Heart right ventricle (tissue), 16 donors: Measurements from ENCODE around the gene SETD3. TPM values are rescaled to one million over a fixed set of nuclear protein-coding genes. Genes with fewer than 3 reads are reported as not detected.
A peak's percentile ranks its signal among the peaks of the same experiment; 100 is the strongest.

Experiments
- ATAC-seq, 8 donors: fragments of 200-7000 bp; cut with Tn5 transposase; one replicate each; pipeline ENCODE4 v1.9.1; 2020; ENCODE audit warnings: mild to moderate bottlenecking in 8 of 8, moderate library complexity in 8 of 8, moderate number of reproducible peaks in 1 of 8
- DNase-seq, 2 donors: peaks; one replicate each; pipeline ENCODE4 v3.0.0-alpha.2; 2020
- H3K27ac ChIP-seq, 10 donors: fragments of 200-600 bp; sonication (generic) in 2 of 10; one replicate each; pipeline versions ENCODE4 v1.5.0 to v1.8.0; 2020 to 2022; ENCODE audit warnings: mild to moderate bottlenecking in 3 of 10
- H3K27me3 ChIP-seq, 7 donors: fragments of 200-600 bp; one replicate each; pipeline ENCODE4 v1.8.0; 2021 to 2022; ENCODE audit warnings: mild to moderate bottlenecking in 2 of 7
- H3K36me3 ChIP-seq, 9 donors: fragments of 200-600 bp; sonication (generic) in 1 of 9; one replicate each; pipeline versions ENCODE4 v1.5.0 to v1.8.0; 2020 to 2022; ENCODE audit warnings: mild to moderate bottlenecking in 2 of 9
- H3K4me1 ChIP-seq, 9 donors: fragments of 200-600 bp; sonication (generic) in 1 of 9; one replicate each; pipeline versions ENCODE4 v1.5.0 to v1.8.0; 2020 to 2022; ENCODE audit warnings: mild to moderate bottlenecking in 4 of 9
- H3K4me3 ChIP-seq, 10 donors: fragments of 200-600 bp; sonication (generic) in 2 of 10; one replicate each; pipeline versions ENCODE4 v1.5.0 to v1.8.0; 2020 to 2022; ENCODE audit warnings: mild to moderate bottlenecking in 7 of 10, moderate library complexity in 2 of 10
- H3K9me3 ChIP-seq, 11 donors: fragments of 200-600 bp in 10 of 11; sonication (generic) in 2 of 11; one replicate each; pipeline versions ENCODE4 v1.5.0 to v1.8.0; 2013 to 2022; ENCODE audit warnings: mild to moderate bottlenecking in 2 of 11, control low read depth in 1 of 11, moderate library complexity in 1 of 11
- WGBS, 2 donors: extraction: QIAGEN DNeasy Blood & Tissue Kit; methylation state at CpG; one replicate each; pipeline ENCODE4 v1.1.7; 2013; ENCODE audit warnings: inconsistent platforms in 1 of 2; 5-methylcytosine and 5-hydroxymethylcytosine counted together
- intact Hi-C, 10 donors: fragments of 100-400 bp; cut with DNase I; formaldehyde crosslinking; loops; one replicate each; pipeline versions ENCODE4 v1.11.1 to v1.14.2; 2022
- polyA plus RNA-seq, 2 donors: library from polyadenylated mRNA; stranded (reverse); fragments of 200-250 nt; gene quantifications; one replicate each; pipeline ENCODE4 v1.2.3, GENCODE V29; 2013
- total RNA-seq, 10 donors: library from RNA; stranded (reverse); fragmentation: NEBNext Ultra II Directional in 3 of 10; extraction: Animal tissue kit (Norgen Biotek cat#: 25700) in 3 of 10; gene quantifications; one replicate each; pipeline versions ENCODE4 v1.2.1 to v1.2.4, GENCODE V29; 2021 to 2023
- TF ChIP-seq, protein P1 (sequence below), 9 donors: fragments of 200-600 bp; sonication (generic) in 2 of 9; IDR thresholded peaks; one replicate each; pipeline versions ENCODE4 v1.5.0 to v1.8.0; 2021 to 2022; ENCODE audit warnings: antibody characterized with exemption in 9 of 9, mild to moderate bottlenecking in 5 of 9, moderate library complexity in 1 of 9
- donor health status: Arrhythmogenic right ventricular cardiomyopathy.
- donor health status: ischemic (EF 13 %, LVEDD 7.1; RV severe dilation, severe dysfunction).
- donor health status: healthy with polysubstance abuse.
- donor health status: DM: no; HTN: yes; CAD: no.
- donor health status: DM: no; HTN: no; CAD: no.
- donor health status: ischemic (EF 25% LVEDD 6.9; RV normal size, moderate dysfunction).
- donor health status: ischemic (EF 25% LVEDD 5.7; RV mildly dilated, moderate dysfunction).
- donor health status: healthy.
- donor health status: DM: yes; HTN: yes; CAD: no.
- donor health status: Ischemic cardiomyopathy.
- donor health status: ischemic (EF 35%, LVEDD 5.7; RV mildly dilated, moderate dysfunction).
- donor health status: nonischemic (EF 11% LVEDD 7.7; RV severe dilation, severe dysfunction).
- donor health status: DM: yes; HTN: yes; CAD: no.
- donor health status: PGD.
- donor health status: ischemic (EF 29% LVEDD 5.4; RV normal size, mild dysfunction).
- donor health status: nonischemic (EF 23%, LVEDD 6.1; RV moderate dilation, normal function).

The SETD3 gene
- total and polyA plus RNA-seq, 12 donors = 35.0 to 129 (median 106) TPM

DNA sequence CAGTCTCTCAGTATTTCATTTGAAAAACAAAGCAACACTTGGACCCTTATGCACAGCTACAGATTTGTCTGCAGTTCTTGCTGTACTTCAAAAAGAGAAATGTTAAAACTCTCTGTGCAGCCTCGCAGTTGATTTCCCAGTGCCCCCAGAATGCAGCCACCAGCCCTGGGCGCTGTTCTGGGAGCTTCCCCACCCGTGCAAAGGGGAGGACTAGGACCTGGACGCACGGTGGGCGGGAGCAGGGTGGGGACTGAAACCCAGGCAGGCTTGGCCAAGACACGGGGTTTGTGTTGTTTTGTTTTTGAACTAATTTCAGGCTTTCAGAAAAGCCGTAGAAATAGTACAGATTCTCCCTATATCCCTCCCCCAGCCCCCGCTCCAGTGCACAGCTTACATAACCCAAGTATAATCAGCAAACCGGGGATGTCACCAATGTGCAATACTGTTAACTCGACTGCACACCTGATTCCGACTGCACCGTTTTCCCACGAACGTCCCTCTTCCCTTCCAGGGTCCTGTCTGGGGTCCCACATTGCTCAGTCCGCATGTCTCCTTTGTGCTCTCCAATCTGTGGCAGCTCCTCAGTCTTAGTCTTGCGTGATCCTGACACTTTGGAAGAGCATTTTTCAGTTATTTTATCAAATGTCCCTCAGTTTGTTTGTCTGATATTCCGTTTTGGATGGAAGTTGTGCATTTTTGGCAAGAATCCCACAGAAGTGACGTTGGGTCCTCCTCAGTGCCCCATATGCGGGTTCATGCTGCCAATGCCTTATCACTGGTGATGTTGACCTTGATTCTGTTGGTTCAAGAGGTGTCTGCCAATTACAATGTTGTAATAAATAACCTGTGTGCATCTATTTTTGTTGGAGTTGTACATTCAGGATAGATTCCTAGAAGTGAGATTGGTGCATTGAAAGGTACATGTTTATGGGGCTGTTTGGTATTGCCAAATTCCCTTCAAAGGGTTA lies 95.9 kb downstream of the SETD3 start:
- DNase-seq (no peak), ATAC-seq (no peak)
- Histone ChIP-seq H3K27me3 (peaks cover 7 to 56% (median 45%) of the 10 kb centered on the region in 7 donors), H3K4me1 (peaks cover 0 to 8% (median 0%) of the 10 kb centered on the region in 9 donors), H3K9me3 (peaks cover 0 to 4% (median 0%) of the 10 kb centered on the region in 11 donors), H3K4me3 (no peak overlapping the region), H3K36me3 (no peaks in the 10 kb centered on the region), H3K27ac (no peak overlapping the region)
- TF ChIP-seq, protein P1, sequence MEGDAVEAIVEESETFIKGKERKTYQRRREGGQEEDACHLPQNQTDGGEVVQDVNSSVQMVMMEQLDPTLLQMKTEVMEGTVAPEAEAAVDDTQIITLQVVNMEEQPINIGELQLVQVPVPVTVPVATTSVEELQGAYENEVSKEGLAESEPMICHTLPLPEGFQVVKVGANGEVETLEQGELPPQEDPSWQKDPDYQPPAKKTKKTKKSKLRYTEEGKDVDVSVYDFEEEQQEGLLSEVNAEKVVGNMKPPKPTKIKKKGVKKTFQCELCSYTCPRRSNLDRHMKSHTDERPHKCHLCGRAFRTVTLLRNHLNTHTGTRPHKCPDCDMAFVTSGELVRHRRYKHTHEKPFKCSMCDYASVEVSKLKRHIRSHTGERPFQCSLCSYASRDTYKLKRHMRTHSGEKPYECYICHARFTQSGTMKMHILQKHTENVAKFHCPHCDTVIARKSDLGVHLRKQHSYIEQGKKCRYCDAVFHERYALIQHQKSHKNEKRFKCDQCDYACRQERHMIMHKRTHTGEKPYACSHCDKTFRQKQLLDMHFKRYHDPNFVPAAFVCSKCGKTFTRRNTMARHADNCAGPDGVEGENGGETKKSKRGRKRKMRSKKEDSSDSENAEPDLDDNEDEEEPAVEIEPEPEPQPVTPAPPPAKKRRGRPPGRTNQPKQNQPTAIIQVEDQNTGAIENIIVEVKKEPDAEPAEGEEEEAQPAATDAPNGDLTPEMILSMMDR (IDR thresholded peaks at IDR 0.05) = no peak
- WGBS, 2 donors = 70 to 76% methylated on average over 20 of the region's 20 CpGs
- intact Hi-C loops = no loop called here

DNA sequence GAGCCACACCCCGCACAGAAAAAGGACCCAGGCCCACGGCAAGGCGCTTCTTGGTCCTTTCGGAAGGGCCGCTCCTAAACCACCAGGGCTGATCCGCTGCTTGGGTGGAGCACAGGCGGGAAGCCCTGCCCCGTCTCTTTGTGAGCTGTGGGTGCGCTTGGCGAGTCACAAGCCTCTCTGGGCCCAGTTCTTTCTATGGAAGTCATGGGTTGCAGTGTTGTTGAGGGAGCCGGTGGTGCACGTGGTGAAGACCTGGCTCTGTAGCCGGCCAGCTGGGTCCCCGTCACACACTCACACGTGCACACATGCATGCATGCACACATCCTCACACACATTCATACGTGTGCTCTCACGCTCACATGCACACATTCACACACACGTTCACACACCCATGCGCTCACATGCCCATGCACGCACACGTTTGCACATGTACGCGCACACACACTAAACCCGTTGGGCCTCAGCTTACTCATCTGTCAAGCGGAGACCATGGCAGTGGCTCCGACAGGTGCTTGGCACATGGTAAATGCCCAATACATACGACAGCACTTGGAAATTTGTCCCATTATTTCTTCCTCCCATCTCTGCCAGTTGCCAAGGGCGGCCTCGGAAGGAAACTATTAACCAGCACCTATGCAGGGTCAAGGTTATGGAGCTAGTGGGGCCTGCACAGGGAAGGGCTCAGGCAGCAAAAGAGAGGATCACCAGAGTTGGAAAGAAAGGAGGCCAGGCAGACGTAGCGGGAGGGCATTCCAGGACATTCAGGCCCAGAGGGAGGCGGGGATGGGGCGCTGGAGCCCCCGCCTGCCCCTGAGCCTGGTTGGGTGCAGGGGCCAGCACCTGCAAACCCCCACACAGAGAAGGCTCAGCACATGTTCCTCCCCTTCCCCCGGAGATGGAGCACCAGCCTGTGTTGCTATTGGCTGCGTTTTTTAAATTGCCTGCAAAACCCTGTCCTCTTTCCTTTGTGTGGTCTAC lies 96.9 kb downstream of the SETD3 start:
- 79 to 86% methylated on average over 35 to 36 of the region's 36 CpGs for WGBS, 2 donors
- Histone ChIP-seq H3K27ac (no peak overlapping the region), H3K9me3 (peaks cover 0 to 4% (median 0%) of the 10 kb centered on the region in 11 donors), H3K27me3 (peaks cover 7 to 61% (median 52%) of the 10 kb centered on the region in 7 donors), H3K36me3 (no peaks in the 10 kb centered on the region), H3K4me3 (no peak overlapping the region), H3K4me1 (no peaks in the 10 kb centered on the region)
- ATAC-seq (no peak), DNase-seq (no peak)
- TF ChIP-seq, protein P1 (IDR thresholded peaks at IDR 0.05) = no peak
- intact Hi-C loops = no loop called here

DNA sequence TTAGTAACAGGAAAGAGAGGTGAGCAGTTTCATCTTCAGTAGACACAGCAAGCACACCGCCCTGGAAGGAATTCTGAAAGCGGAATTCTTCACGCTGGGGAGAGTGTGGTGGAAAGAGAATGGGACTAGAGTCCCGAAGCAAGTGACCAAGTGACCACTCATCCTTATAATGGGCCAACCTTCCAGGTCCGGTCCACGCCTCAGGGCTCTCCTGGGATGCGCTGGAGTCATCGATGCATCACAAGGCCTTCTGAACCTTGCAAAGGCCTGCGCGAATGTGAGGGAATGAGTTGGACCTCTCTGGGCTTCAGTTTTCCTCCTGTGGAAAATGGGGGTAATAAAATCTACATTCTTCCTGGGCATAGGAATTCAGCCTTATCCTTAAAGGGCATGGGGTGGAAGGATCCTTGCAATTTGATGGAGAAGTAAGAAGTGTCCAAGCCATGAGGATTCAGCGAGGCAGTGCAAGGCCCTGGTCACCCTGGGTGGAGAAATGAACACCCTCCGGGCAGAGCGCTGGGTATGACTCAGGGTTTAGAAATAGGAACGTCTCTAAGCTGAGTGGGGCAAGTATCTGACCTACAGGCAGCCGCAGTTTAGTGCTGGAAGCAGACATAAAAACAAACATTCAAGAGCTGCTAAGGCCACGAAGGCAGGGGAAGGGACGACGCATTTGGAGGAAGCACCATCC lies 97.7 kb downstream of the SETD3 start:
- Histone ChIP-seq H3K9me3 (peaks cover 0 to 4% (median 0%) of the 10 kb centered on the region in 11 donors), H3K36me3 (no peaks in the 10 kb centered on the region), H3K27ac (no peak overlapping the region), H3K4me3 (no peak overlapping the region), H3K4me1 (no peaks in the 10 kb centered on the region), H3K27me3 (peaks cover 7 to 61% (median 52%) of the 10 kb centered on the region in 7 donors)
- TF ChIP-seq, protein P1 (IDR thresholded peaks at IDR 0.05) = no peak
- intact Hi-C loops = no loop called here
- 85 to 86% methylated on average over 18 of the region's 18 CpGs for WGBS, 2 donors
- ATAC-seq = peak in 1 of 8 donors; percentile 13
- DNase-seq = no peak
